CD4-positive, alpha-beta T cell treated with Interleukin-4 for 4 hours (primary cell): Measurements from ENCODE around the gene MYO1D.
A peak's percentile ranks its signal among the peaks of the same experiment; 100 is the strongest.
"Not testable (repeated sequence)": the region's sequence is repeated elsewhere in the genome, so short reads cannot be mapped to it uniquely, and the experiment has no call there.

ENCODE experiments used
- DNase-seq: peaks from one replicate; pipeline ENCODE4 v3.0.0-alpha.2; 2020

MYO1D gene

DNA sequence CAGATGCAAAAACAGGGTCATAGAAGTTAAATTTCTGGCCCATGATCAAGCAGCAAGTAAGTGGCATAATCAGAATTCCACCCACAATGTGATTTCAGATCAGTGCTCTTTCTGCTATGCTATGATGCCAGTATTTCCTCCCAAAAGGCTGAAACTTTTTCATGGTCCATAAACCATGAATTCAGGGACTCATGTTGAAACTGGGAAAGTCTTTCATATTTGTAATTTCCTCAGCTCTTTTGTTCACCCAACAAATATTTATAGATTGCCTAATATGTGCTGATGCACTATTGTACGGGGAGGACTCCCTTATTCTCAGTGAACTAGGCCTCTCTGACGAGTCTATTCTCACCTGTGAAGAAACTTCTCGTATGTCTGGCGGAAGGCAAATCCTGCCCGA, 156.3 kb downstream of the MYO1D start:
- no peak for DNase-seq

DNA sequence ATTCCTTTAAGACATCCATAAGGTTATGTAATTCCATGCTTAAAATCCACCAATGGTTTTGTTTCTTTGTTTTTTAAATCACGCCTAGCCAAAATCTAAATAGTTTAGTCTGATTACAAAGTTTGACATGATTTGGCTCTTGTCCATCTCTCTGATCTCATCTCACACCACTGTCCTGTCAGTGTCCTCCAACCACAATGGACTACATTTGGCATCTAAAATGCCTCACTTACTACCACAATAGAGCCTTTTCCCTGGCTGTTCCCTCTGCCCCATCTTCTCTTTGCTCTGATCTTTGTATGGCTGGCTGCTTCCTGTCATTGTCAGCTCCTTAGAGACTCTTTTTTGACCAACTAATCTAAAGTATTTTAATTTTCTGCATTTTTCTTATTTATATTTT, 157.2 kb downstream of the MYO1D start:
- no peak for DNase-seq

DNA sequence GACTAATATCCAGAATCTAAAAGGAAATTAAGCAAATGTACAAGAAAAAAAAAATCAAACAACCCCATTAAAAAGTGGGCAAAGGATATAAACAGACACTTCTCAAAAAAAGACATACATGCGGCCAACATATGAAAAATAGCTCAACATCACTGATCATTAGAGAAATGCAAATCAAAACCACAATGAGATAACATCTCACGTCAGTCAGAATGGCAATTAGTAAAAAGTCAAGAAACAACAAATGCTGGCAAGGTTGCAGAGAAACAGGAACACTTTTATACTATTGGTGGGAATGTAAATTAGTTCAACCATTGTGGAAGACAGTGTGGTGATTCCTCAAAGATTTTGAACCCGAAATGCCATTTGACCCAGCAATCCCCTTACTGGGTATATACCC, 162.0 kb downstream of the MYO1D start:
- DNase-seq: not testable (repeated sequence)

DNA sequence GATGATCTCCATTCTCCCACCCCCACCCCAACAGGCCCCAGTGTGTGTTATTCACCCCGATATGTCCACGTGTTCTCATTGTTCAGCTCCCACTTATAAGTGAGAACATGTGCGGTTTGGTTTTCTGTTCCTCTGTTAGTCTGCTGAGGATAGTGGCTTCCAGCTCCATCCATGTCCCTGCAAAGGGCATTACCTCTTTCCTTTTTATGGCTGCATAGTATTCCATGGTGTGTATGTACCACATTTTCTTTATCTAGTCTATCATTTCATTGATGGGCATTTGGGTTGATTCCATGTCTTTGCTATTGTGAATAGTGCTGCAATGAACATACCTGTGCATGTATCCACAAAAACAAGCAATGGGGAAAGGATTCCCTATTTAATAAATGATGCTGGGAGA, 162.7 kb downstream of the MYO1D start:
- DNase-seq: not testable (repeated sequence)

DNA sequence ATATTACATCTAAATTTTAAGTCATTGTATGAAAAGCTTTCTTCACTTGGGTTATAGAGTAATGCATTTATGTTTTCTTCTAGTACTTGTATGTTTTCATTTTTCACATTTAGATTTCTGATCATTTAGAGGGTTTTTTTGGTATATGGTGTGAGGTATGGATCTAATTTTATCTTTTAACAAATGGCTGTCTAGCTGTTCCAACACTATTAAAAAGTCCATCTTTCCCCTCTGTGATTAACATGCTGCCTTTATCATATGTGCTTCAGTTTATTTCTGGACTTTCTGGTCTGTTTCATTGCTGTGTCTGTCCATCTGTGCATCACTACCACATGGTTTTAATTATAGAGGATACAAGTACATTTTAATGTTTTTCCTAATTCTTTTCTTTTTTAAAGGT, 163.8 kb downstream of the MYO1D start:
- no peak for DNase-seq

DNA sequence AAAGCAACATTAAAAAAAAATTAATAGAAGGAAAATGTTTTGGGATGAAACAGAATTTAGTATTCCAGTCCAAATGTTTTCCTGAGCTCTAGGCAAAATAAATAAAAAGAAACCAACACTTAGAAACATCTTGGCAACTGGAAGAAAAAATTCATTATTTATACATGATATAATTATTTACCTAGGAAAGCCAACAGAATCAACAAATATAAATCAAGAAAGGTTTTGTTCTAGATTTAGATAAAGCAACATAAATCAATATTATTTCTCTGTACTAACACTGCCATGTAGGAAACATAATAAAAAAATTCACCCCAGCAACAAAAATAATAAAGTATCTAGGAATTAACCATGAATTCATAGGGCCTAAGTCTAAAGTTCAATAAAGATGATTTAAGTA, 167.4 kb downstream of the MYO1D start:
- DNase-seq: no peak

DNA sequence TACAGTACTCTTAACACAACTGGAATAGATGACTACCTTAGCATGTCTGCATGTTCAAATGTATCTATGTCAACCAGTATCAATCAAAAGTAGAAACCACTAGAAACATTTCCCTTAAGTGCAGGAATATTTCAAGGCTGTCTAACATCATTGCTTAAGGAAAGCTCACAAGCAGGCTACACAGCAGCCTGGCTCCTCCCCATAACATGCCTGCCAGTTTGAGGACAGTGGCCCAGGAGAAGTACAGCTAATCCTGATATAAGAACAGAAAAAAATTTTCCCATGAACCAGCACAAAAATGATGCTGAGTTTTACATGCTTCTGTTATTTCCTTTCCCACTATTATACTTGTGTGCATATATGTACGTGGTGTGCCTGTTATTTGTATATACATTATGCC, 175.1 kb downstream of the MYO1D start:
- DNase-seq: no peak

DNA sequence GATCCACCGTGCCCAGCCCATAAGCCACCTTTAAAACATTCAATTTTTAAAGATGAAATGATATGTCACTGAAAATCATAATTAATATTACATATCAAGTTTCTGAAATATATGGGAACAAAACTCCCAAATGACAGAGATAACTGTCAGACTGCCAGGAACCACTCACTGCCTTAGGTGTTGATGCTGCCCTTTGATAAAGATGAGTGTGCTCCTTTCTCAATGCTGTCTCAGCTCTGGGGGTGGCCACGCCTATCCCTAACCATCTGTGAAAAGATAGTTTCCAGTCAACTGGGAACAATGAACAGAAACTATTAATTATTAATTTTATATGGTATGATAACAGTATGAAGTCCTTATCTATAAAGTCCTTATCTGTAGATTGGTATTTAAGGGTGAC, 177.7 kb downstream of the MYO1D start:
- no peak for DNase-seq

DNA sequence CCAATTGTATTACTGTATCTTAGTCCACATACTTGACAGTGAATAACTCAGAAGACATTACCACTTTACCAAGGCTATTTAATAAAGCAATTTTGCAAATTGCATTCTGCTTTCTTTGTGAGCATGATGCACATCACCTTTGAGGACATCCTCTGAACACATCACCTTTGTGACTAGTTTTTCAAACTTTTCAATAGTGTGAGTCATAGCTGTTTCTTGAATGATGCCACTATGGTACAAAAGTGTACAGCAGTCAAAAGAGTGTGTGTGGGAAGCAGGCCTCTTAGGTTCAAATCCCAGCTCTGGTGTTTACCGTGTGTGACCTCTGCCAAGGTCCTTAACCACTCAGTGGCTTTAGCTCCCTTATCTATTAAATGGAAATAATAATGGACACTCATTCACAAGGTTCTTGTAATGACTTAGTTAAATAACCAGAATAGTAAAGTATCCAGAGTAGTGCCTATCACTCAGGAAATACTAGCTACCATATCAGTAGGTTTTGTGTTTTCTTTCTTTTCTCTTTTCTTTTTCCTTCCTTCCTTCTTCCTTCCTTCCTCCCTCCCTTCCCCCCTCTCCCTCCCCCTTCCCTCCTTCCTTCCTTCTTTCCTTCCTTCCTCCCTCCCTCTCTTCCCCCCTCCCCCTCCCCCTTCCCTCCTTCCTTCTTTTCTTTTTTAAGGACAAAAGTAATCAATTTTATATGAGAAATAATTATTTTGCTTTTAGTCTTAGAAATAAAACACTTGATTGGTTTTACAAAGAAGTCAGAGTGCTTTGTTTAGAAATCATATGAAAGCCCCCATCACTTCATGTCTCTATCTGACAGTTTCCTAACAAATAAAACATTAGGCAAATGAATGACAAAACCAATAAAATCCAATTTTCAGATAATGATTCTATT, 178.9 kb downstream of the MYO1D start:
- no peak for DNase-seq

DNA sequence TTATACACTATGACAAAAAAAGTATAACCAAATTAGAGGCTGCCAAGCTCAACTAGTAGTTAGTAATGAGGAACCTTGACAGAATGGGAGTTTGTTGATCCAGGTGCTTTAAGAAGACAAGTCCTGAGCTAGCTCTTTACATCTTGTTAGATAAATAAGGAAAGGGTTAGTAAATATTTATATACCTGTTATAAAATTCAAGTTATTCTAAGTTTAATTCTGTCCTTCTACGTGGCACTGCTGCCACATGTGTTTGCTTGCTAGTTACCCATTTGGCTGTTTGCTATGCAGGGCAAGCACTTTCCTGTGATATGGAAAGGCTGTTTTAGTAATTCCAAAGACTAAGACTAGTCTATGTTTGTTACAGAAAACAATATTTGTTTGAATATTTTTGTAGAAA, 180.5 kb downstream of the MYO1D start:
- DNase-seq: no peak

DNA sequence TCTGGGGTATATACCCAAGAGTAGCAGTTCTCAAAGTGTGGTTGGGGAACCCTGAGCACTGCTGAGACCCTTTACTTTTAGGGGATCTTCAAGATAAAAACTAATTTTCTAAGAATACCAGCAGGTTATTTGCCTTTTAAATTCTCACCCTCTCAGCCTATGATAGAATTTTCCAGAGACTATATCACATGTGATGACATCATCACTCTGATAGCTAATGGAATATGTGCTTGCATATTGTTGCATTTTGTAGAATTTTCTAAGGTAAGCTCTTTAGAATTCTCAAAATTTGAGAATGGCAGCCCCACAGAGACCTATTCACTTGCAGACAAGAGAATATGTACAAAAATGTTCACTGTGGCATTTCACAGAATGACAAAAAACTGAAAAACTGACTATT, 181.1 kb downstream of the MYO1D start:
- no peak for DNase-seq

DNA sequence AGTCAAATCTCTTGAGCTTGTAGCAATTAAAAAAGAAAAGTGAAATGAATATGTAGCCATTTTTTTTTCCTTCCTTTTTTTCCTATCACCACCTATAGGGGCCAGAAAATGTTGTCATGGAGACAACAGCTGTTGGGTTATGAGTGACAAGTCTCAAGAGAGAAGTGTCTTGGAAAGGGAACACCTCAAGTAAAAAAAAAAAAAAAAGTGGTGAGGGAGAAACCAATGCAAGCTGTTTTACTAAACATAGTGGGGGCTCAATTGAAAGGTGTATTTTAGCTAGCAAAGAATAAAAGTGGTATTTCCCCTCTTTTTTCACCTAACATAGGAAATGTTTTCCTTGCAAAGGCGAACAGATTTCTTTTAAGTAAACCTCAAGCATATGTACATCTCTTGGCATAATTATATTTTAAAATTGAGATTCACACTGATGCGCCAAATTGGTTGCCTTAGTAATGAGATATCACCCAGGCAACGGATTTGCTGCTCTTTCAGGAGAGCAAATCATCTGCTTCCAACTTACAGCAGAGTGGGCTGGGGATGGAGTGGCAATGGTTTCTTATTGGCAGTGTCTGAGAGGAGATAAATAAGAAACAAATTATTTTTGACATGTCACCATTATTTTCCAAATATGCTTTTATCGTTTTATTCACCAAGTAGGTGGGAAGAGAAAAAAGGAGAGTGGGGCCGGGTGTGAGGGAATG, 183.6 kb downstream of the MYO1D start:
- no peak for DNase-seq

DNA sequence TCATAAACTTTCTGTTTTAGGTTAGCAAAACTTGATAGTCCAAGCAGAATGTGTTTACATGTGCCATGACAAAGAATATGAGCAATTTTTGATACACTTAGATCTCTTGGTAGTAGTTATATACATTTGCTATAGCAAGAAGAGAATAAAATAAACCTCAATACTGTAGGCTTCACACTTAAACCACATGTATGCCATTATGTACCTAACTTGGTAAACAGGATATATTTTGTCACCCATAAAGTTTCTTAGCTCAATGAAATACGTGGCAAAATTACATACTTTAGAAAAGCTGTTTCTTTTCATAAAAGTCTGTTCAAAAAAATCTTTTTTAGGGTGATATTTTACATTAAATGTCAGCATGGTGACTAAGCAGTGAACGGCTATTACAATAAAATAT, 184.7 kb downstream of the MYO1D start:
- no peak for DNase-seq

DNA sequence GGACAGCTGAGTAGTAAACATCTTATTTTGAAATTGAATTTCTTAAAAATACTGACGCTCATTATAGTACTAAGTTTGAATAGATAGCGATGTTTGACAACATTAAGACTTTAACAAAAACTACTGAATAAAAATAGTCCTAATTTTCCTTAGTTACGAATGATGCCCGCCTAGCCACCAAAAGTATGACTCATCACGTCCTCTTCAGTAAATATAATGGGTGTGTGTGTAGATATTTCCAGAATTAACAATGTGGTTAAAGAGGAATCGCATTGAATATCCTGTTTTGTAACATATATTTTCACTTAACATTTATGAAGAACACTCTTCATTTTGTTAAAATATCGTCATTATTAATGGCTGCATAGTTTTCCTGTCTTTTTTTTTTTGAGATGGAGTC, 187.6 kb downstream of the MYO1D start:
- DNase-seq: no peak

DNA sequence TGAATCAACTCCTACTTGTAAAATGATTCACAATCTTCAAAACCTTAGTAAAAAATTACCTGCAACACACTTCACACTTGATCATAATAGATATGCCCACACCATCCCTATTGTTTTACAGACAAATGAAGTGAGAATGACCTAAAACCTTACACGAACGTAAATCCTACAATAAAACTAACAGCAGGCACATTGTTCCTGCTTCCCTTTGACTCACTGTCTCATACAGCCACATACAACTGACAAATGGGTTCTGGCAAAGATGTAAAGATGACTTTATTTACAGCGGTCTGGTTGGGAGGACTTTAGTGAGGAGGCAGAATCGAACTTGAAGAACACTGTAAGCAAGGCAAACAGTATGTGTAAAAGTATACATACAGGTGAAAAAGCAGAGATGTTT, 188.7 kb downstream of the MYO1D start:
- no peak for DNase-seq

DNA sequence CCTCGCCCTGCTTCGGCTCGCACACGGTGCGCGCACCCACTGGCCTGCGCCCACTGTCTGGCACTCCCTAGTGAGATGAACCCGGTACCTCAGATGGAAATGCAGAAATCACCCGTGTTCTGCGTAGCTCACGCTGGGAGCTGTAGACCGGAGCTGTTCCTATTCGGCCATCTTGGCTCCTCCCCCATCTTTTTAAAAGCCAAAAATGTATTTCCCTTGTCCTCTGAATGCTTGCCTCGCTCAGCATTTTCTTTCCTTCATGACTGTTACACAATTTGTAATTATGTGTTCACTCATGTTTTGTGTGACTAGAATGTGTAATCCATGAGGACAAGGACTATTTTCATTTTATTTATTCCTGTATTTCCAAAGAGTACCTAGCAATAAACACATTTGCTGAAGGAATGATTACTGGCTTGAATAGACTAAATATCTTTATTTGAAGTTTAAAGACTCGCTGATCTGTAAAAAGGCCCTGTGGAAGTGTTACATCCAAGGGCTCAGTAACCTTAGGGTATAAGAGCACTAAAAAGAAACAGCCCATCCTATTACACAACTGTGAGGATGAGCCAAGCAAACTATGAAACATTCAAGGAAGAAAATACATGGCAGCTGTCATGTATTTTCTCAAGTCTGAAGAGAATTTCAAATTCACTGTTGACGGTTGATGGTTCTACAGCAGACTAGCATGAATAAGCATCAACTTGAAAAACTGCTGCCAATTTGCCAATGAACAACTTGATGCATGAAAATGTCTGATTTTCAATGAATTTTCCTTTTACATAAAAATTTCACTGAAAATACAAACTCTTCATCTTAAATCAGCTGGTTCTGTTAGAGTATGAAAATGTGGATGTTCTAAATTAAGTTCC, 192.6 kb downstream of the MYO1D start:
- DNase-seq: no peak

DNA sequence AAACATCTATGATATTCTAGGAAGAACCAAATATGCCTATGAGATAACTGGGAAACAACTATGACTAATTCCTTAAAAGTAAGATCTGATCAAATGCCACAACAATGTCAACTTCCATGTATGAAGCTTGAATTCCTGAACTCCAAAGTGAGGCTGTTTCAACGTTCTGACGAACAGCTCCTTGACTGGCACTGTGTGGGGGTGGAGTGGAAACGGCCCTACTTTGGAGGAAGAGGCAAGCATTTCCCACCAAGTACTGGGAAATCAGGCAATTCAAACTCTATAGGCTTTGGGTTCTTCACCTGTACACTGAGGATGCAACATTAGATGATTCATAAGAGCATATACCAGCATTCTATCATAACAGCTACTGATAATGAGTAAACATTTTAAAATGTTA, 203.0 kb downstream of the MYO1D start:
- DNase-seq: no peak

DNA sequence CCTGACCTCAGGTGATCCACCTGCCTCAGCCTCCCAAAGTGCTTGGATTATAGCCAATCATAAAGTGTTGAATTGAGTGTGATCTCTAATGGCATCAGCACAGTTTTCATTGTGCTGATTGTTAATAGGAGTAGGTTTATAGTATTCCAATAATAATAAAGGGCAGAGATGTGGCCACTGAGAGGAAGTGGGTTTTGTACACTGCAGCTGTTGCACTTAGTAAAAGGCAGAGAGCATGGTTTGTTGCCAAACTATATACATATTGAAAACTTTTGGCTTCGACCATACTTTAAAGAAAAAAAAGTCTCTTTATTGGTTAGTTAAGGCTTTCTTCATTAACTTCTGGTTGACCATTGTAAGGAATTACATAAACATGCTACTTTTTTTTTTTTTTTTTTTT, 204.2 kb downstream of the MYO1D start:
- no peak for DNase-seq

DNA sequence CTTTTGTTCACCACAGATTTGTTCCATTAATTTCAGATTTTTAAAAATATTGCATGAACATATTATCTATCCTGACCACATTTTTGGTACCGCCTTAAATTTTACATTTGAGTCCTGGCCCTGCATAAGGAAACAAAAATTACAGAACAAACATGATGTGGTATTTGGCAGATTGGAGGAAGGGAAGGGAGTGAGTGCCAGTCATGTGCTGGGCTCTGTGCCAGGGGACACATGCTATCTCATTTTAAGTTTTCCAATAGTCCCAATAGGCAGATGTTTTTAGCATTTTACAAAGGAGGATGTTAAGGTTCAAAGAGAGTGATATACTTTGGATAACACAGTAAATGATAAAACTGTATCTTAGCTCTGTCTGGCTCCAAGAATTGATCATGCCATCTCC, 205.0 kb downstream of the MYO1D start:
- no peak for DNase-seq

DNA sequence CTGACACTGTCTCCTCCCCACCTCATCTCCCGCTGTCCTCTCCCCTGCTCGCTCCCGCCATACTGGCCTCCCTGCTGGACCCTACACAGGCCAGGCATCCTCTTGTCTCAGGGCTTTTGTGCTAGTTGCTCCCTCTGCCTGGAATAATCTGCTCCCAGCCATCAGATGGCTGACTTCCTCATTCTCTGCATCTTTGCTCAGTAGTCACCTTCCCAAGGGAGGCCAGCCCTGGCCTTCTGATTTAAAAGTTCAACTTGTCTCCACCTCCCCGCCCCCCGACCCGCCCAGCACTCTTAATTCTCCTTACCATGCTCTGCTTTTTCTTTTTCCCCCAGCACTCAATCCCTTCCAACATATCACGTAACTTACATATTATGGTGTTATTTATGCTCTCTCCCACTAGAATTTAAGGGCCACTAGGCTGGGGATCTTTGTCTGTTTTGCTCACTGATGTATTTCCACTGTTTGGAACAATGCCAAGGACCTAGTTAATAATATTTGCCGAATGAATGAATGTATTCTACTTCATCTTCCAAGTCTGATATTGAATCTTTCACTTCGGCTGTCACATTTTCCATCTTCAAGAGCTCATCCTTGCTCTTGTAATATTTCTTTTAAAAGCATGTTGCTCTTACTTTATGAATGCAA, 211.9 kb downstream of the MYO1D start:
- DNase-seq: no peak

DNA sequence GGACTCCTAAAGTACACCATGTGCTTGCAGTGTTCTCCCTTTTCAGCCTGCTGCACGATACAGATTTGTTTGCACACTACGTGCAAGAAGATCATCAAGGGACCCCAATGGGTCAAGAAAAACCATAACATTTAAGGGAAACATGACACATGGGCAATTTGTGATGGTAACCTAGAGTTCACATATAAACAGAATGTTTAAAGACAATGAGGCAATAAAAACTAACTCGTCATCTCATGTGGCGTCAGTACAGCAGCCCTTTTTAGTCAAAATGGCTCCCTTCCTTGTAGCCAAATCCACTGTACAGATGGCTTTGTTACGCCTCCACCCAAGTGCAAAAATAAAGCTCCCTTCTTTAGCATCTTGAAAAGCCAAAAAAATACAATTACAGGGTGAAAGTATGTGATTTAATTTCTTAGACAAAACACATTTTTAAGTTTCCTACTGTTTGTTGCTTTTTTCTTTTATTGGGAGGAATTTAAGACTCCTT, 216.4 kb downstream of the MYO1D start:
- DNase-seq: no peak

DNA sequence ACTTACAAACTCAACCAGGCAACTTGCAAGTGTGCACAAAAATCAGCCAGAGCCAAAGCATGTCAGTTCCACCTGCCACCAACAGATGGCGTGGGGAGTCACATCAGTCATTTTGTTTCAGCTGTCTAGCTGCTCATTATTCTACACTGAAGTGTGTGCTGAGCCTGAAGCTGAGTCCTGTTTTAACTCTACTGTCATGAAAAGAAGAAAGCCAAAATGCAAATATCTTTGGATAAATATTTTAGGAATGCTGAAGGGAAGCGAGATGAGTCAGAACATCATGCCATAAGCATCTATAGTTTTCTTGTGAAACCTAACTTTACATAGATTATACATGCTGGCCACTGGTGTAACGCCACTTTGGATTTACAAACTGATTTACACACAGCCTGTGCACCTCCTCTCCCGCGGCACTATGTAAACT, 217.5 kb downstream of the MYO1D start:
- DNase-seq: peak; percentile 69
